ENCODE results near the gene TMEM269.
A peak's percentile ranks its signal among the peaks of the same experiment; 100 is the strongest.

Gene TMEM269

GRCh38 chr1:42824481-42825035 is 39.8 kb downstream of the TMEM269 start:
- no peak for DNase-seq (ENCODE audit: low read depth)

- DNase-seq (ENCODE audit: low read depth), result no peak
Observed at GRCh38 chr1:42825036-42825851, 40.5 kb downstream of the TMEM269 start.

GRCh38 chr1:42830631-42831030 is 45.8 kb downstream of the TMEM269 start:
- DNase-seq (ENCODE audit: low read depth), result no peak

- DNase-seq (ENCODE audit: low read depth), result no peak
Observed at GRCh38 chr1:42831273-42831672, 46.5 kb downstream of the TMEM269 start.

GRCh38 chr1:42832641-42833240 is 48.0 kb downstream of the TMEM269 start:
- DNase-seq (ENCODE audit: low read depth), result no peak

GRCh38 chr1:42833981-42834380 is 49.2 kb downstream of the TMEM269 start:
- no peak for DNase-seq (ENCODE audit: low read depth)

- no peak for DNase-seq (ENCODE audit: low read depth)
Observed at GRCh38 chr1:42834803-42835202, 50.0 kb downstream of the TMEM269 start.

- no peak for DNase-seq (ENCODE audit: low read depth)
Observed at GRCh38 chr1:42835422-42835821, 50.6 kb downstream of the TMEM269 start.

GRCh38 chr1:42837709-42838108 is 52.9 kb downstream of the TMEM269 start:
- no peak for DNase-seq (ENCODE audit: low read depth)

GRCh38 chr1:42838482-42839190 is 53.8 kb downstream of the TMEM269 start:
- DNase-seq (ENCODE audit: low read depth), result no peak

GRCh38 chr1:42841010-42841409 is 56.2 kb downstream of the TMEM269 start:
- DNase-seq (ENCODE audit: low read depth), result no peak

GRCh38 chr1:42841440-42842147 is 56.8 kb downstream of the TMEM269 start:
- DNase-seq (ENCODE audit: low read depth), result no peak

- DNase-seq (ENCODE audit: low read depth), result peak; percentile 60
Observed at GRCh38 chr1:42844592-42845140, 59.9 kb downstream of the TMEM269 start.

GRCh38 chr1:42845193-42845592 is 60.4 kb downstream of the TMEM269 start:
- DNase-seq (ENCODE audit: low read depth), result no peak

- DNase-seq (ENCODE audit: low read depth), result no peak
Observed at GRCh38 chr1:42845866-42846256, 61.1 kb downstream of the TMEM269 start.

GRCh38 chr1:42846257-42847110 is 61.7 kb downstream of the TMEM269 start, which contains the start of gene ZNF691:
Gene ZNF691, plus strand, starts transcription at chr1:42846613. Its CDS starts 3,046 bp downstream, at chr1:42849659.
- peak; percentile 96 for DNase-seq (ENCODE audit: low read depth)

- no peak for DNase-seq (ENCODE audit: low read depth)
Observed at GRCh38 chr1:42847111-42847595, 62.4 kb downstream of the TMEM269 start.

- no peak for DNase-seq (ENCODE audit: low read depth)
Observed at GRCh38 chr1:42847721-42848460, 63.1 kb downstream of the TMEM269 start.

GRCh38 chr1:42848823-42849537 is 64.2 kb downstream of the TMEM269 start:
- DNase-seq (ENCODE audit: low read depth), result no peak

Data from fibroblast of gingiva (primary cell).